ENCODE results near the gene POLD2. TPM values are rescaled to one million over a fixed set of nuclear protein-coding genes. Genes with fewer than 3 reads are reported as not detected.
A peak's percentile ranks its signal among the peaks of the same experiment; 100 is the strongest.

Gene POLD2
- total RNA-seq, 1 donor from 2014 or later: 67.0 TPM

DNA sequence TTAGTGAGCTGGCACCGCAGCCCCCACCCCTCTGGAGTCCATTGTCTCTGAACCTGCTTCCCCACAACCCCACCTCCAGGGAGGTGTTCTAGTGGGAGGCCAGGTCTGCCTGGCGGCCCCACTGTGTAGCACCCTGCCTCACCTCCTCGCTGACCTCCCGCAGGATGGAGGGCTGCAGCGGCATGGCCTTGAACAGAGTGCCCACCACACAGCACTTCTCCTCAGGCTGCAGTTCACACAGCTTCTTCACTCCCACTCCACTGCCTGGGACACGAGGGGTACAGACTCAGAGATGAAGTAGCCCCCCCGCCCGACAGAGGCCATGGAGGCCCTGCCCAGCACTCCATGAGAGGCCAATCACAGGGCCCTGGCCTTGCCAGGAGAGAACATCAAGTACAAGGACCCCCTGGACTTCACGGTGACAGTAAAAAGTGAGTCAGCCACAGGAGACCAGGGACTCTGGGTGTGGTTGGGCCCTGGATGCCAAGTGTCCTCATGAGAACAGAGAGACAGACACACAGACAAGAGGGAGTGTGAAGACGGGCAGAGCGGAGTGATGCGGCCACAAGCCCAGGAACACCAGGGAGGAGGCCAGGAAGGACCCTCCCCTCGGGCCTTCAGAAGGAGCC lies 5.4 kb downstream of the POLD2 start:
- DNase-seq (ENCODE audit: low spot score) (no peak), ATAC-seq (no peak)
- intact Hi-C loops (cut with DNase I): no loop called here

DNA sequence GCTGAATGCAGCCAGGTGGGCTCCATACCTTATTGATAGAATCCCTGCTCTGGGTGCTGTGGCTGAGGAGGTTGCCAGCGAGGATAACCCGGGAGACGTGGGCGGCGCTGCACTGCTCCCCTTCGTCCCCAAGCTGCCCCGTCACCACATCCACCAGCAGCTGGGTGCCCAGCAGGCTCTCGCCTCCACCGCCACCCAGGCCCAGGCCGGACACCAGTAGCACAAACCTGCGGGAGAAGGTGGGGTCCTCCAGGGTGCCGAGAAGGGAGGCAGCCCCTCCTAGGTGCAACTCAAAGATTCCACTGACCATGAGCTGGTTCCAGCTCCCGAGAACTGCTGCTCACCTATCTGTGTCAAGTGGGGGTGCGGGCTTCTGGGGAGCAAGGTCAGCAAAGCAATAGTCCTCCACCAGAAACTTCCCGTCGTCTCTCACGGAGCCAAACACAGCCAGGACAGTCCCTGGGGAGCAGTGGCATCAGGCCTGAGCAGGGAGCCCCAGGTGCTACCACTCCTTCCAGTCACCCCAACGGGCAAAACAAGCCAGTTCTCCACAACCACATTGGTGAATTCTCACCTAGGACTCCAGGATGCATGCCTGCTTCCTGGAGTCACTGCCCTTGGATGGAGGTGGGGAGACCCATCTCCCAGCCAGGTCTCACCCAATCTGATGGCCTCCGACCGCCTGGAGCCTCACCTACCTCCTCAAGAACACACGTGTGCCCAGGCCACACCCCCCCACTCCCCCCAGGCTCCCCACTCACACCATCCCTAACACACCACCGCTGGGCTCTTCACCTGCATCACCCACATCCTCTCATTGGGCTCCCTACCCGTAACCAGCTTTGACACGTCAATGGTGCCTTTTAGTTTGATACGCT lies 6.3 kb downstream of the POLD2 start:
- no peak for DNase-seq (ENCODE audit: low spot score)
- intact Hi-C loops (cut with DNase I): no loop called here
- no peak for ATAC-seq

GRCh38 chr7:44116087-44116788 lies 7.1 kb downstream of the POLD2 start:
- no peak for ATAC-seq
- intact Hi-C loops (cut with DNase I): no loop called here
- no peak for DNase-seq (ENCODE audit: low spot score)

DNA sequence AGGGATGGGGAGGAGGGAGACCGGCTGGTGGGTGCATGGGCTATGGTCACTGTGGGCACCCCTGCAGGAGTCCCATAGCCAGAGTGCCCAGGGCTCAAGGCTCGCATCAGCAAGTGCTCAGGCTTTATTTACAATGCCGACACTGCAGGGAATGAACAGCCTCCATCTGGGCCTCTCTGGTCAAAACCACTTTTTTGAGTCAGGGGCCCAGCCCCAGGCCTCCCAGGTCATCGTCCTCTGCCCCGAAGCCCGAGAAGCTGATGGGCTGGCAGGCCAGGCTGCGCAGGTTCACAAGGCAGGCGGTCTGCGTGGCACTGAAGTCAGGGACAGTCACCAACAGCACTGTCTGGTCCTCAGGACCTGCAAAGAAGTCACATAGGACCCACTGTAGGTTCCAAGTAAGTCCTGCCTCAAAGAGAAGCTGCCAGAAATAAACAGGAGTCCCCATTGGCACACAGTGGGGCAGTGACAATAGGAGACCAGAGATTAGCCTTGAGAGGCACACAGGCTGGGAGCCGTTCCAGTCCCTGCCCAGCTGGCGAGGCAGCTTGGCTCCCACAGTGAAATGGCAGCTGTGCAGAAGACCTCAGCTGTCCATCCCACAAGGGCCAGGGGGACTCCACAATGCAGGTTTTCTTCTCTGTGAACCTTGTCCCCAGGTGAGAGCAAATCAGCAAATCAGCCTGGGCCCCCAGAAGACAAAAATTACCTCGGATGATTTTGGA lies 8.6 kb downstream of the POLD2 start:
- intact Hi-C loops (cut with DNase I): no loop called here
- DNase-seq (ENCODE audit: low spot score) (no peak), ATAC-seq (no peak)

GRCh38 chr7:44113764-44114354 lies 9.5 kb downstream of the POLD2 start:
- ATAC-seq: no peak
- no peak for DNase-seq (ENCODE audit: low spot score)
- intact Hi-C loops (cut with DNase I): no loop called here

DNA sequence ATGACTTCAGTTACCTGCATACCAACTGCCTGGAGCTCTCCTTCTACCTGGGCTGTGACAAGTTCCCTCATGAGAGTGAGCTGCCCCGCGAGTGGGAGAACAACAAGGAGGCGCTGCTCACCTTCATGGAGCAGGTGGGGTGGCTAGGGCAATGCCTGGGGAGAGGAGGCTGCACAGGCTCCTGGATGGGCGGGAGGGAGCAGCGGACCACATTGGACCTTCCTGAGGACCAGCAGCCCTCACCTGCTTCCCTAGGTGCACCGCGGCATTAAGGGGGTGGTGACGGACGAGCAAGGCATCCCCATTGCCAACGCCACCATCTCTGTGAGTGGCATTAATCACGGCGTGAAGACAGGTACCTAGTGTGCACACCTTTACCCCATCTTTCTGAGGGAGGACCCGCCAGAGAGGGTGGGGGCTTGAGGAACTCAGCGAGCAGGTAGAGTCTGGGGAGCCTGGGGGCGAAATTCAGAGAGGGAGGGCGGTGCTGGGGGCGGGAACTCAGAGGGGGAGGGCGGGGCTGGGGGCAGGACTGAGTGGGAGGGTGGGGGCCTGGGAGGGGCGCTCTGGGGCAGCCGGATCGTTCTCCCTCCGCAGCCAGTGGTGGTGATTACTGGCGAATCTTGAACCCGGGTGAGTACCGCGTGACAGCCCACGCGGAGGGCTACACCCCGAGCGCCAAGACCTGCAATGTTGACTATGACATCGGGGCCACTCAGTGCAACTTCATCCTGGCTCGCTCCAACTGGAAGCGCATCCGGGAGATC lies 10.2 kb downstream of the POLD2 start:
- ATAC-seq (peak; percentile 2), DNase-seq (ENCODE audit: low spot score) (no peak)
- intact Hi-C loops (cut with DNase I): no loop called here

- intact Hi-C loops (cut with DNase I): no loop called here
- ATAC-seq (no peak), DNase-seq (ENCODE audit: low spot score) (no peak)
Observed at GRCh38 chr7:44112231-44112996, 10.9 kb downstream of the POLD2 start.

DNA sequence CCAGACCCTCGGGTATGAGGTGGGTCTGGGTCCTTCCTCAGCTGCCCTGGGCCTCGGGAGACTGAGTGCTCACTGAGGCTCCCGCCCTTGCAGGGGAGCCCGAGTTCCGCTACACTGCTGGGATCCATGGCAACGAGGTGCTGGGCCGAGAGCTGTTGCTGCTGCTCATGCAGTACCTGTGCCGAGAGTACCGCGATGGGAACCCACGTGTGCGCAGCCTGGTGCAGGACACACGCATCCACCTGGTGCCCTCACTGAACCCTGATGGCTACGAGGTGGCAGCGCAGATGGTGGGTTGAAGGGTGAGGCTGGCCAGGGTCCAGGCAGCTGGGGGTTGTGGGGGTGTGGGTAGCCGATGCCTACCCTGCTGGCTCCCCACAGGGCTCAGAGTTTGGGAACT lies 11.6 kb downstream of the POLD2 start:
- DNase-seq (ENCODE audit: low spot score) (no peak), ATAC-seq (no peak)
- intact Hi-C loops (cut with DNase I): no loop called here

DNA sequence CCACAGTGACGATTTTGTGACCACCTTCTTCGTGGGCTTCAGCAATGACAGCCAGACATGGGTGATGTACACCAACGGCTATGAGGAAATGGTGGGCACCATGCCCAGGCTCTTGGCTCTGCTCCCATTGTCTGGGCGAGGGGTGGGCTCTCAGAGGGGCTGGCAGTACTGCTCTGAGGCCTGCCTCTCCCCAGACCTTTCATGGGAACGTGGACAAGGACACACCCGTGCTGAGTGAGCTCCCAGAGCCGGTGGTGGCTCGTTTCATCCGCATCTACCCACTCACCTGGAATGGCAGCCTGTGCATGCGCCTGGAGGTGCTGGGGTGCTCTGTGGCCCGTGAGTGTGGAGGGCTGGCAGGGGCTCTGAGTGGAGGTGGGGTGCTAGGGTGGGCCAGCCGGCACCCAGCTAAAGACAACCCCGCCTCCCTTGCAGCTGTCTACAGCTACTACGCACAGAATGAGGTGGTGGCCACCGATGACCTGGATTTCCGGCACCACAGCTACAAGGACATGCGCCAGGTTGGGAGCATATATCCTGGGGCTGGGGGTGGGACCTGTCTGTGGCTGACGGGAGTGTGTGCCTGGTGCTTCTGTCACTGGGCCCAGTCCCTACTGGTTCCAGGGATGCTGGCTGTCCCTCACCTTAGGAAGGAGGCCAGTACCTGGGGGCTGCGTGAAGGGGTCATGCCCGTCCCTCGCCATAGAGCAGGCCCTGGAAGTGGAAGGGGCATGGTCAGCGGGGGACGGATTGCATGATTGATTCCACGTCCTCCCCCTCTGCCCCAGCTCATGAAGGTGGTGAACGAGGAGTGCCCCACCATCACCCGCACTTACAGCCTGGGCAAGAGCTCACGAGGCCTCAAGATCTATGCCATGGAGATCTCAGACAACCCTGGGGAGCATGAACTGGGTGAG lies 12.4 kb downstream of the POLD2 start:
- no peak for ATAC-seq
- no peak for DNase-seq (ENCODE audit: low spot score)
- intact Hi-C loops (cut with DNase I): no loop called here

- intact Hi-C loops (cut with DNase I): no loop called here
- ATAC-seq (no peak), DNase-seq (ENCODE audit: low spot score) (no peak)
Observed at GRCh38 chr7:44109991-44110390, 13.4 kb downstream of the POLD2 start.

- DNase-seq (ENCODE audit: low spot score) (no peak), ATAC-seq (no peak)
- intact Hi-C loops (cut with DNase I): no loop called here
Observed at GRCh38 chr7:44108768-44109750, 14.3 kb downstream of the POLD2 start.

DNA sequence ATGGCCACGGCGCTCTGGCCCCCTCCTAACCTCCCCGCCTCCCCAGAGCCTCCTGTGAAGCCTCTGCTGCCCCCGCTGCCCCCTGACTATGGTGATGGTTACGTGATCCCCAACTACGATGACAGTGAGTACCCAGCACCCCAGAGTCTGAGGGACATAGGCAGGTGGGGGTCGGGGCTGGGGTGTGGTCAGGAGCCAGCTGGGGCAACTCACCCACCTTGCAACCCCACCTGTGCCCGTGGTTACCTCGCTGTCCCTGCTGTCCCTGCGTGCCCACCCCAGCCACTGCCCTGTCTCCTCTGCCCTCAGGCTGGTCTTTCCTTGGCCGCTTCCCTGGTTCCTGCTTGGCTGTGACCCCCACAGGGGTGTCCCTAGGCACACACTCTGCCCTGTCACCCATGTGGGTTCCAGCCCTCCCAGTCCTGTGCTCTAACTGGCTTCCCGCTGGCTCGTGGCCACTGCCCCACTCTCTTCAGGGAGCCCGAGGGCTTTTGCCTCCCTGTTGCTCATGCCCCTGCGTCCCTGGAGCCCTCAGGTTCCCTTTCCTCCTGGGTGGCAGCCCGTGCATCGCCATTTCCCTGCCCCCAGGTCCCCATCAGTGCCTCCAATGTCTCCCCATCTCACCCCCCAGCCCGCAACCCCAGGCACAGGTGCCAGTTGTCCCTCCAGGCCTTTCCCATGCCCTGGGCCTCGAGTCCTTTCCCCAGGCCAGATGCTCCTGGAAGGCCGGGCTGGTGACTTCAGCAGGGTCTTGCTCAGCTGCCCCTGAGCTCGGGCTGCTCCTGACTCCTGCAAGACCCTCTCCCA lies 15.2 kb downstream of the POLD2 start:
- ATAC-seq (no peak), DNase-seq (ENCODE audit: low spot score) (no peak)
- intact Hi-C loops (cut with DNase I): no loop called here

DNA sequence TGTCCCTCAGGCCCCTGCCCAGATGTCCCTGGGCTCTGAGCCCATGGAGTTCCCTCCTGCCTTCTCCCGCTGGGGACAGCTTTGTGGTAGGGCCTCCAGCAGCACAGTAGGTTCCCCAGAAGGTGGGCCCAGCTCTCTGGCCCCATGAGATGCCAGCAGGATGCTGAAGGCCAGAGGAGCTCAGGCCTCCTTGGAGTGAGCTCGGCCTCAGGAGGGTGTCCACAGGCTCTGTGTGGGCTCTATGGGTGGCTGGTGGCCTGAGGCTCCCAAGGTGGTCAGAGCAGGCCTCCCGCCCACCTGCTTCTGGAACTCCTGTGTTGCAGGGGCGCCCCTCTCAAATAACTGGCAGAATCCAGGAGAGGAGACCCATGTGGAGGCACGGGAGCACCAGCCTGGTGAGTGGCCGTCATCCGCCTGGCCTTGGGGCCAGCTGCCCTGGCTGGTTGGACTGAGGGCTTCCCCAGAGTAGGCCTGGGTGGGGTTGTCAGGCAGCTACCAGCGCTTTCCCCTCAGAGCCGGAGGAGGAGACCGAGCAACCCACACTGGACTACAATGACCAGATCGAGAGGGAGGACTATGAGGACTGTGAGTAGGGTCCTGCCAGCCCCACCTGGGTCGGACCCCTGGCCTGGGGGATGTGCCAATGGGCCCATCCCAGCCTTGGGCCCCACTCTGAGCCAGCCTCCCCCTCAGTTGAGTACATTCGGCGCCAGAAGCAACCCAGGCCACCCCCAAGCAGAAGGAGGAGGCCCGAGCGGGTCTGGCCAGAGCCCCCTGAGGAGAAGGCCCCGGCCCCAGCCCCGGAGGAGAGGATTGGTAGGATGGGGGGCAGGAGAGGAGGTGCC lies 16.0 kb downstream of the POLD2 start:
- ATAC-seq (no peak), DNase-seq (ENCODE audit: low spot score) (no peak)
- intact Hi-C loops (cut with DNase I): no loop called here
